ENCODE results near the gene ZNF628.

DNA sequence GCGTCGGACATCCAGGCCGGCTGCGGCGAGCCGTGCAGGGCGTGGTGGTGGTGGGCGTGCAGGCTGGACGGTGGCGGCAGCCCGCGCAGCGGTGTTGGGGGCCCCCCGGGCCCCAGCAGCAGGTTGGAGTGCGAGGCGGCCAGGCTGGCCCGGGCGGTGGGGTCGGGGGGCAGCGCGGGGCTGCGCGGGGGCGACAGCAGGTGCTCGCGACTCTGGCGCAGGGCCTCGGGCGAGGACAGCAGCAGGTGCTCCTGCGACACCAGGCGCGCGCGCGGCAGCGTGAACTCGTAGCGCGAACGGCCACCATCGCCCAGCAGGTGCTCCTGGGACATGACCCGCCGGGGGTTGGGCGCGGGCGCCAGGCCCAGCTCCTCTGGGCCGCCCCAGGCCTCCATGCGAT, 43.1 kb upstream of the ZNF628 start:
- TF ChIP-seq POLR2AphosphoS5 (IDR thresholded peaks at IDR 0.05) (no peak), POLR2A (IDR thresholded peaks at IDR 0.05) (no peak)
